NCI-H526 treated with DMSO at 0.1 percent for 48 hours (cell line): Measurements from ENCODE around the gene TMEM138.

ENCODE experiments used
- DNase-seq: peaks from one replicate; lab custom pipeline; 2025; lab: John Stamatoyannopoulos, UW

Gene TMEM138

GRCh38 chr11:61361741-61362541 lies at the start of gene TMEM138, which contains the start of gene CYB561A3:
Gene TMEM138 (plus strand): TSS chr11:61362374. CDS start chr11:61364391, 2,017 bp downstream.
Gene CYB561A3 (minus strand): TSS chr11:61361882. CDS start chr11:61356713, 5,169 bp downstream.
- peak; percentile 97 for DNase-seq

- DNase-seq = no peak
Measured at GRCh38 chr11:61315260-61315659, 46.9 kb upstream of the TMEM138 start.

DNA sequence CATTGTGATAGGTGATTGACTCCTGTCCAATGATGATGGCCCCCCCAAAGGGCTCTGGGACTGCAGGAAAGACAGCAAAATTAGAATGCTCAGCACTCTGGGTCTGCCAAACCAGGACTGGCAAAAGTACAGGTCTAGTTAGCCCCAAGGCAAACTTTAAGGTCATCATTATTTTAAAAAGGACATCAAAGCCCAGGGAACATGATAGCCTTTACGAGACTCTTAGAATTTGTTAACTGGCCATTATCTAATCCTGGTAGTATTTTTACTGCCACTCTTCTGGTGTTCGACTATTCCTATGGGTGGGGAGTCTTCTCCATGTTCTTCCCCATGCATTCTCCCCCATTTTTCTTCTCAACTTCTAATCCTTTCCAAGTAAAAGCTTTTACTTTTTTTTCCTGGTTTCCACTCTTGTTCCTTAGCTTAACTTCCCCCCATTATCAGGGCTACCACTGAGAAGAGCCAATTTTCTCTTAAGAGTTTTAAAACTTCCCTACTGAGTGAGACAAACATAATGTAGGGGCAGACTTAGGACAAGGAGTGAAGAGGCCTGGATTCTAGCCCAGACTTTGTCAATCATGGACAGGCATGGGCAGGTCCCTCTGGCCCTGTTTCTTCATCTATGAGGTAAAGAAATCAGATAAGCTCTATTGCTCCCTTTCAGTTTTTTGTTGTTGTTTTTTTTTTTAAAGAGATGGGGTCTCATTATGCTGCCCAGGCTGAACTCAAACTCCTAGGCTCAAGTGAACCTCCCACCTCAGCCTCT lies 36.3 kb upstream of the TMEM138 start:
- DNase-seq = no peak

DNA sequence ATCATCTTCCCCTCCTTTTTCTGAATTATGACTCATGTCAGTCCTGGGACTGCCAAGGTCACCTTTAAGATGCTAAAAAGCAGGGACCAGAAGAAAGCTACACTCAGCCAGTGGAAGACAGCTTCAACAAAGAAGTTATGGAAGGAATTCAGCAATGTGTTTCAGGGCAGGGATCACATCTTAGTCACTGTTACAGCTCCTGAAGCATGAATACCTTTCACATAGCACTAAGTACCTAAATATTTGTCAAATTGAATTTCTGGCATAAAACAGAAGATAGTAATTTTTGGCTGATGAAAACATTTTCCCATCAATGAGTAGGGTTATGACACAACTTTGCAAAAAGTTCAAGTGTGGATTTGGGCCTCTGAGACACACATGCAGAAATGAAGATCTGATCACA lies 34.5 kb upstream of the TMEM138 start:
- DNase-seq = no peak

GRCh38 chr11:61328351-61328750 lies 33.8 kb upstream of the TMEM138 start:
- DNase-seq = no peak

GRCh38 chr11:61329871-61330270 lies 32.3 kb upstream of the TMEM138 start:
- DNase-seq = no peak

- no peak for DNase-seq
Measured at GRCh38 chr11:61331651-61332050, 30.5 kb upstream of the TMEM138 start.

DNA sequence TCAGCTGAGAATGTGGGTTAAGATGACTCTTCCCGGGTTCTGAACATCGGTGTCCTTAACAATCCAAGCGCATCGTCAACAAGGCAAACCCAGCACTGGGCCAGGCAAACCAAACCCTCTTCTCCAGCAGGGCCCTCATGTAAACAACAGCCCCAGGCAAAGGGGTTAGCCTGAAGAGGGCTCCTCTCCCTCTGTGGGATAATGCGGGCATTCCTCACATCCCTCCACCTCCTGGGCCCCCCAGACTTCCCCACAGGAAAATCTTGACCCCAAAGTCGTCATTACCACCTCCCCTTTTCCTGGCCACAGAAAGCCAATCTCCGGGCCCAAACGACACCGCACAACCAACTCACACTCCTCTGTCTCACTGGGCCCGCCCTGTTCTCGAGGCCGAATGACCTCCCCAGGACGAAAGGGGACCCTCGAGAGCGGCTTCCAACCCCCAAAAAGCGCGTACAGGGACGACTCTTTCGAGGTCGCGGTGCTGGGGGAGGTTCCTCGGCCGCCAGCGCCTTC lies 29.8 kb upstream of the TMEM138 start:
- no peak for DNase-seq

GRCh38 chr11:61332797-61333549 lies 29.2 kb upstream of the TMEM138 start, which contains the start of the genes DDB1 and TKFC:
Gene DDB1 (minus strand): TSS chr11:61333105. CDS start chr11:61332968, 137 bp downstream.
Gene TKFC (plus strand): TSS chr11:61333228. CDS start chr11:61334729, 1,501 bp downstream.
- peak; percentile 84 for DNase-seq

DNA sequence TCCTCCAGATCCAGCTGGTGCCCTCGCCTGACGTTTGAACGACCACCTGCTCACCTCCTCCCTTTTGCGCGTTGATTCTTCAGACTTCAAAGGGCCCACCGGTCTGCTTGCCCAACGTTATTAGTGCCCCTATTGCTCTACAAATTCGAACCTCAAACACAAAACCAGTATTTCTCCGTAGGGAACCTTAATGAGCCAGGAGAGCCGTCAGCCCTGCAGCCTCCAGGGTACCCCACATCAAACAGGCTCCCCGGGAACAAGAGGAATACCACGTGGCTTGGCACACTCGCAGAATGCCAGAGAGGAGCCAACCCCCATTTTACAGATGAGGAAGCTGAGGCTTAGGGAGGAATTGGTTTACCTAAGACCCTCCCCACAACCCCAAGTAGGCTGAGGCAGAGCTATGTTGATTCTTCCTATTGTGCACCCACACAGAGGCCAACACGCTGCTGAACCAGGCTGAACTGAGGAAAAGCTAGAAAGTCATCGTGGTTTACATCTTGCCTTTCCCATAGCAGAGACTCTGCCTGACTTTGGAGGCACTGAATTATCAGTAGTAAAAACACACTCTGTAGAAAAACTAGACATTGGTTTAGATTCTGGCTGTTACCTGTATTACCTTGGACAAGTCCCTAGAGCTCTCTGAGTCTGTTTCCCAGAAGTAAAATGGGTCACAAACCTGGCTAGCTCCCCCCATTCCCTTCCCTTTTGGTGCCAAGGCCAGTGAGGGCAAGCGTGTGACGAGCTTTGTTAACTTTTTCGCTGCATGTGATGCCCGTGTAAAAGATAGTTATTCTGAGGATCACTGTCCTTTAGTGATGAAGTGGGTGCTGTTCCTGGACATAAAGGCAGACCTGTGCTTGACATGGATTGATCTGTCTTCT lies 28.4 kb upstream of the TMEM138 start:
- no peak for DNase-seq

GRCh38 chr11:61334434-61335354 lies 27.5 kb upstream of the TMEM138 start:
- DNase-seq = no peak

- no peak for DNase-seq
Measured at GRCh38 chr11:61335355-61335710, 26.8 kb upstream of the TMEM138 start.

- peak; percentile 75 for DNase-seq
Measured at GRCh38 chr11:61336171-61336935, 25.8 kb upstream of the TMEM138 start.

GRCh38 chr11:61337706-61338470 lies 24.3 kb upstream of the TMEM138 start:
- no peak for DNase-seq

GRCh38 chr11:61338783-61339489 lies 23.2 kb upstream of the TMEM138 start:
- DNase-seq = no peak

GRCh38 chr11:61339490-61339878 lies 22.7 kb upstream of the TMEM138 start:
- no peak for DNase-seq

DNA sequence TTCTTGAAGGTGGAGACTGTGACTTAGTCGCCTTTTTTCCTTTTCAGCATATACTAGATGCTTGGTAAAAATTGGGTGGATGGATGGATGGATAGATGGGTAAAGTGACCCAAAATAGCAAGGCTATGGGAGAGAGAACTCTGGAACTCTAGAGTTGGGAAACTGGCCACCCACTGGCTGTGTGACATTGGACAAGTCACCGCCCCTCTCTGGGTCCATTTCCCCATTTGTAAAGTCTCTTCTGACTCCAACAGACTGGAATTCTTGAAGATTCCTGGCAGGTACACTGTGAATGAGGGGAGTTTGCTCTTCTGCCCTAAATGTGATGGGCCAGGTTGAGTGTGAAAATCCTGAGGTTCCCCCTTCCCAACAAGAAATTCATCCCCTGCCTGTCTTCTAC lies 21.2 kb upstream of the TMEM138 start:
- no peak for DNase-seq

GRCh38 chr11:61341706-61342105 lies 20.5 kb upstream of the TMEM138 start:
- DNase-seq = no peak
